GM12872 (cell line): ENCODE data around the gene LRRC34.

ENCODE experiments used
- TF ChIP-seq, protein P1 (sequence below): IDR thresholded peaks from 3 replicates; pipeline ENCODE4 v1.5.1; 2011; ENCODE audit warnings: low read depth, mild to moderate bottlenecking, low read length, moderate library complexity; ENCODE audit not compliant: insufficient read depth

LRRC34 gene

GRCh38 chr3:169772897-169773816 is 39.5 kb downstream of the LRRC34 start, which contains the start of gene MYNN:
Gene MYNN, plus strand, starts transcription at chr3:169773396. Its CDS starts 900 bp downstream, at chr3:169774296.
- TF ChIP-seq, protein P1, sequence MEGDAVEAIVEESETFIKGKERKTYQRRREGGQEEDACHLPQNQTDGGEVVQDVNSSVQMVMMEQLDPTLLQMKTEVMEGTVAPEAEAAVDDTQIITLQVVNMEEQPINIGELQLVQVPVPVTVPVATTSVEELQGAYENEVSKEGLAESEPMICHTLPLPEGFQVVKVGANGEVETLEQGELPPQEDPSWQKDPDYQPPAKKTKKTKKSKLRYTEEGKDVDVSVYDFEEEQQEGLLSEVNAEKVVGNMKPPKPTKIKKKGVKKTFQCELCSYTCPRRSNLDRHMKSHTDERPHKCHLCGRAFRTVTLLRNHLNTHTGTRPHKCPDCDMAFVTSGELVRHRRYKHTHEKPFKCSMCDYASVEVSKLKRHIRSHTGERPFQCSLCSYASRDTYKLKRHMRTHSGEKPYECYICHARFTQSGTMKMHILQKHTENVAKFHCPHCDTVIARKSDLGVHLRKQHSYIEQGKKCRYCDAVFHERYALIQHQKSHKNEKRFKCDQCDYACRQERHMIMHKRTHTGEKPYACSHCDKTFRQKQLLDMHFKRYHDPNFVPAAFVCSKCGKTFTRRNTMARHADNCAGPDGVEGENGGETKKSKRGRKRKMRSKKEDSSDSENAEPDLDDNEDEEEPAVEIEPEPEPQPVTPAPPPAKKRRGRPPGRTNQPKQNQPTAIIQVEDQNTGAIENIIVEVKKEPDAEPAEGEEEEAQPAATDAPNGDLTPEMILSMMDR: 0 out of 3 replicates have a peak, but pooled peaks have one; percentile 19

- TF ChIP-seq, protein P1: no peak
Measured at GRCh38 chr3:169772305-169772896, 40.3 kb downstream of the LRRC34 start.

DNA sequence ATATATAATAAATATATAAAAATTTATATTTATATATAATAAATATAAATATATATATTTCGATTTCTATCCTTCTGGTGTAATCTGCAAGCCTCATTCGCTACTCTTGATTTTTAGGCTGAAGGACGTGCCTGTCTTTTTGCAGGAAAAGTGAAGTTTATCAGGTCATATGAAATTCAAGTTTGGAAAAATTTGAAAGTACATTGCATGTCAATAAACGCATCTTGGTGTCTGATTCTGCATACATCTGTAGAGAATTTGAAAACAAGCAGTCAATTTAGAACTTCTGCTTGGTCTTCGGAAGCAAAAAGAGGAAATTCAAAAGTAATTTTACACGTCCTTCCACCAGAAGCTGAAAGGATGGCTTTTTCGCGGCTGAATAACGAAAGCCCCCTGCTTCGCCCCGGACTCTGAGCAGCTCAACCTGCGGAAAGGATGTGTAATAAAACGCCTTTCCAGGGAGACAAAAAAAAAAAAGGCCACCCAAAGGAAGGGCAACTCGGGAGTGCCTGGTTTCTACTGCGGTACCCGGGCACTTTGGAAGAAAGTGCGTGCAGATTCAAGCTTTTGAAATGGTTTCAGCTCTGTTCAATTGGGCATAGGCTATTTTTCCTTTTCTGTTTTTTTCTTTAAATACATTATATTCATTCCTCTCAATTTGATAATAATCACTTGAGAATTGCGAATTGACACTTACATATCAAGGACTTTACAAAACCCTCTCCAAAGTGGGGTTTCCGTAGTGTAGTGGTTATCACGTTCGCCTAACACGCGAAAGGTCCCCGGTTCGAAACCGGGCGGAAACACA is 41.0 kb downstream of the LRRC34 start:
- TF ChIP-seq, protein P1: no peak

DNA sequence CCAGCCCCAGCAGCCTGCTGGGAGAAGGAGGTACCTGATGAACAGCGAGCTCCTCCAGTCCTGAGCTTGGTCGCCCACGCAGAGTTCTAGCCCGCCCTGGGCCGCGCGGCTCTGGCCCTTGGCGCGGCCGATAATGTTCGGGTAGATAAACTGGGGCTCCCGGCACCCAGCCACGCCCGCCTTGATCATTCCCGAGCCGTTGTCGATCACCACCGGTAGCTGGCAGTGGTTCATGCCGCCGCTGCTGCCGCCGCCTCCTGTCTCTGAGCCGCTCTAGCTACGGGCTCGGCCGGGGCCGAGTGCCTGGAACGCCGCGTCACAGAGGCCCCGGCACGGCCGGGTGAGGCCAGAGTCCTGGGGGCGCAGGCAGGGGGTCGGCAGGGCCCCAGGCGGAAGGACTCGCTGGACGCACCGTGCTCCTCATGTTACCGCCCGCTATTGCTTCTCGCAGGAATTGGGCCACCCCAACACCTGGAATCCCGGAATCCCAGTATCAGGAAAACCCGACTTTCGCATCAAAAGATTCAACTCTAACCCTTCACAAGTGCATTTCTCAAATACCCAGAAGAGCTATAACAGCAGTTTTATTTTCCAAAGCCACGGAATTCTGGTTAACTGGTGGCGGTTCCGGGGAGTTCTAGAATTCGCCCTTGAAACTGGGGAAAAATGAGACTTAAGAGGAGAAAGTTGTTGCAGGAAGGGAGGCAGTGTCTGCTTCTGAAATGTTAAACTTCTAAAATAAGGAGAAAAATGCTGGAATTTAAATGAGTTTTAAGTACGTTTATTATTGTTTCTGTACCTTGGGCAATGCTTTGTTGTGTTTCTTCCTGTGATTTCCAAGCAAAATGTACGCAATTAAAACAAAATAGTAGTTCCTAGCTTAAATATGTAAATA is 43.2 kb downstream of the LRRC34 start, which contains the start of gene ACTRT3:
ACTRT3 (minus strand) TSS at position 275 of the 895 bp plus-strand sequence; CDS start at position 234, 41 bp downstream.
- TF ChIP-seq, protein P1: 0 out of 3 replicates have a peak, but pooled peaks have one; percentile 13

DNA sequence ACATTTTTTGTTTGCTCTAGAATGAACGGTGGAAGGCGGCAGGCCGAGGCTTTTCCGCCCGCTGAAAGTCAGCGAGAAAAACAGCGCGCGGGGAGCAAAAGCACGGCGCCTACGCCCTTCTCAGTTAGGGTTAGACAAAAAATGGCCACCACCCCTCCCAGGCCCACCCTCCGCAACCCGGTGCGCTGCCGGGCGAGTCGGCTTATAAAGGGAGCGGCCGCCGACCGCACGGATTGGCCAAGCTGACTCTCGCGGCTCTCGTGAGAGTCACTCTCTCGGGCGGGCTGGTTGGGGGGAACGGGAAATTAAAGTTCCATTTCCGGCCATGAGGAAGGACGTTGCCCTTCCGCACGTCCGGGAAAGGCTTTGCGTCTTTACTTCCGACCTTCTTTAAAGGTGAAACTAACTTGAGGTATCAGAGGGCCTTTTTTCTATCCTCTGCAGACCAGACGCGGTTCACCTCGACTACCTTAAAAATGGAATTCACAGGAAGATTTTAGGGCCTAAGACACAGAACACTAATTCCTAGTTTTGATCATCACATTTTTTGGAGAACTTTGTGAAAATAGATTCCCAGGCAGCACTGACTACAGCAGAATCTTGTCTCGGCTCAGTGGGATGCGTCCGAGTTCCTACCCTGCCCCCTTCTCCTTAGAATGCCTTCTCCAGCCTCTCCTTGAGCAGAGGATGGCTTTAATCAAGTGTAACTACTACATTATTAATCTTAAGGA is 47.7 kb downstream of the LRRC34 start, which contains the start of gene TERC:
TERC (minus strand) TSS at position 179 of the 731 bp plus-strand sequence.
- TF ChIP-seq, protein P1: no peak

DNA sequence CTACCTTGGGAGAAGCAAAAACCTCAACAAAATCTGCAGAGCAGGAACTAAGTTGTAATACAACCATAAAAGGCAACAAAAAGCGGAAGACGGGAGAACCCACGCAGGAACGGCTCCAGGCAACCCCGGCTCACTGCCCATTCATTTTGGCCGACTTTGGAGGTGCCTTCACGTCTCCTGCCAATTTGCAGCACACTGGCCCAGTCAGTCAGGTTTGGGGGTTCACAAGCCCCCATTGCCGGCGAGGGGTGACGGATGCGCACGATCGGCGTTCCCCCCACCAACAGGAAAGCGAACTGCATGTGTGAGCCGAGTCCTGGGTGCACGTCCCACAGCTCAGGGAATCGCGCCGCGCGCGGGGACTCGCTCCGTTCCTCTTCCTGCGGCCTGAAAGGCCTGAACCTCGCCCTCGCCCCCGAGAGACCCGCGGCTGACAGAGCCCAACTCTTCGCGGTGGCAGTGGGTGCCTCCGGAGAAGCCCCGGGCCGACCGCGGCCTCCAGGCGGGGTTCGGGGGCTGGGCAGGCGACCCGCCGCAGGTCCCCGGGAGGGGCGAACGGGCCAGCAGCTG is 48.3 kb downstream of the LRRC34 start:
- TF ChIP-seq, protein P1: no peak
